ENCODE measurements around the gene FHIT. TPM values are rescaled to one million over a fixed set of nuclear protein-coding genes. Genes with fewer than 3 reads are reported as not detected.

FHIT gene
- total RNA-seq, 1 donor from 2014 or later, result 10.2 TPM

- DNase-seq (ENCODE audit: low spot score) (no peak), ATAC-seq (no peak)
- intact Hi-C loops (cut with DNase I), result no loop called here
Measured at GRCh38 chr3:61180206-61180605, 71.0 kb downstream of the FHIT start.

- ATAC-seq, result no peak
- intact Hi-C loops (cut with DNase I), result no loop called here
- DNase-seq (ENCODE audit: low spot score), result no peak
Measured at GRCh38 chr3:61178167-61178566, 73.1 kb downstream of the FHIT start.

GRCh38 chr3:61177450-61177849, 73.8 kb downstream of the FHIT start:
- intact Hi-C loops (cut with DNase I), result no loop called here
- no peak for DNase-seq (ENCODE audit: low spot score)
- no peak for ATAC-seq

GRCh38 chr3:61173676-61174075, 77.6 kb downstream of the FHIT start:
- intact Hi-C loops (cut with DNase I), result no loop called here
- ATAC-seq (no peak), DNase-seq (ENCODE audit: low spot score) (no peak)

GRCh38 chr3:61172684-61173083, 78.6 kb downstream of the FHIT start:
- no peak for DNase-seq (ENCODE audit: low spot score)
- intact Hi-C loops (cut with DNase I), result no loop called here
- ATAC-seq, result no peak

- no peak for ATAC-seq
- intact Hi-C loops (cut with DNase I), result no loop called here
- DNase-seq (ENCODE audit: low spot score), result no peak
Measured at GRCh38 chr3:61172203-61172602, 79.0 kb downstream of the FHIT start.

GRCh38 chr3:61169621-61170251, 81.5 kb downstream of the FHIT start:
- no peak for ATAC-seq
- intact Hi-C loops (cut with DNase I), result no loop called here
- no peak for DNase-seq (ENCODE audit: low spot score)

- intact Hi-C loops (cut with DNase I), result no loop called here
- DNase-seq (ENCODE audit: low spot score) (no peak), ATAC-seq (no peak)
Measured at GRCh38 chr3:61168286-61168685, 83.0 kb downstream of the FHIT start.

- no peak for DNase-seq (ENCODE audit: low spot score)
- no peak for ATAC-seq
- intact Hi-C loops (cut with DNase I), result no loop called here
Measured at GRCh38 chr3:61162965-61163364, 88.3 kb downstream of the FHIT start.

- DNase-seq (ENCODE audit: low spot score), result no peak
- ATAC-seq, result no peak
- intact Hi-C loops (cut with DNase I), result no loop called here
Measured at GRCh38 chr3:61158667-61159066, 92.6 kb downstream of the FHIT start.

- ATAC-seq, result no peak
- intact Hi-C loops (cut with DNase I), result no loop called here
Measured at GRCh38 chr3:61158216-61158615, 93.0 kb downstream of the FHIT start.

GRCh38 chr3:61157414-61157813, 93.8 kb downstream of the FHIT start:
- intact Hi-C loops (cut with DNase I), result no loop called here
- DNase-seq (ENCODE audit: low spot score) (no peak), ATAC-seq (no peak)

More at GRCh38 chr3:61158216-61158615, 93.0 kb downstream of the FHIT start:
- DNase-seq (ENCODE audit: low spot score), result no peak

GRCh38 chr3:61155701-61156292, 95.5 kb downstream of the FHIT start:
- no peak for DNase-seq (ENCODE audit: low spot score)
- intact Hi-C loops (cut with DNase I), result no loop called here
- ATAC-seq, result no peak

- intact Hi-C loops (cut with DNase I), result no loop called here
- no peak for DNase-seq (ENCODE audit: low spot score)
- ATAC-seq, result no peak
Measured at GRCh38 chr3:61154457-61155198, 96.6 kb downstream of the FHIT start.

- ATAC-seq, result no peak
- no peak for DNase-seq (ENCODE audit: low spot score)
- intact Hi-C loops (cut with DNase I), result no loop called here
Measured at GRCh38 chr3:61152071-61152470, 99.2 kb downstream of the FHIT start.

GRCh38 chr3:61149236-61149635, 102.0 kb downstream of the FHIT start:
- no peak for ATAC-seq
- DNase-seq (ENCODE audit: low spot score), result no peak
- intact Hi-C loops (cut with DNase I), result no loop called here

GRCh38 chr3:61146010-61146890, 105.0 kb downstream of the FHIT start:
- ATAC-seq (no peak), DNase-seq (ENCODE audit: low spot score) (no peak)
- intact Hi-C loops (cut with DNase I), result no loop called here

- DNase-seq (ENCODE audit: low spot score) (no peak), ATAC-seq (no peak)
- intact Hi-C loops (cut with DNase I), result no loop called here
Measured at GRCh38 chr3:61141697-61142096, 109.6 kb downstream of the FHIT start.

GRCh38 chr3:61141227-61141626, 110.0 kb downstream of the FHIT start:
- intact Hi-C loops (cut with DNase I), result no loop called here
- DNase-seq (ENCODE audit: low spot score) (no peak), ATAC-seq (no peak)

GRCh38 chr3:61139686-61140085, 111.6 kb downstream of the FHIT start:
- intact Hi-C loops (cut with DNase I), result no loop called here
- no peak for ATAC-seq
- no peak for DNase-seq (ENCODE audit: low spot score)

Data from sciatic nerve (tissue), 2 donors.